GM06990 (cell line): ENCODE measurements around the gene CRADD.

Source experiments
- DNase-seq: peaks from one replicate; pipeline ENCODE4 v3.0.0-alpha.2; 2011; ENCODE audit not compliant: insufficient read length; ENCODE audit errors: extremely low read depth
- H3K27me3 ChIP-seq: replicated peaks from 2 replicates; pipeline ENCODE4 v1.6.0; 2011; ENCODE audit warnings: low read length; ENCODE audit not compliant: control insufficient read depth, insufficient read depth
- H3K36me3 ChIP-seq: 2 replicates; pipeline ENCODE4 v1.5.1; 2011; ENCODE audit warnings: low read length; ENCODE audit not compliant: control insufficient read depth, insufficient read depth
- H3K4me3 ChIP-seq: replicated peaks from 2 replicates; pipeline ENCODE4 v1.5.1; 2011; ENCODE audit warnings: low read depth, mild to moderate bottlenecking, control low read depth, low read length
- TF ChIP-seq, protein P1 (sequence below): IDR thresholded peaks from 2 replicates; pipeline ENCODE4 v1.5.1; 2011; ENCODE audit warnings: low read length, control low read depth, mild to moderate bottlenecking, inconsistent platforms; ENCODE audit not compliant: insufficient read depth, poor library complexity, severe bottlenecking

CRADD gene

DNA sequence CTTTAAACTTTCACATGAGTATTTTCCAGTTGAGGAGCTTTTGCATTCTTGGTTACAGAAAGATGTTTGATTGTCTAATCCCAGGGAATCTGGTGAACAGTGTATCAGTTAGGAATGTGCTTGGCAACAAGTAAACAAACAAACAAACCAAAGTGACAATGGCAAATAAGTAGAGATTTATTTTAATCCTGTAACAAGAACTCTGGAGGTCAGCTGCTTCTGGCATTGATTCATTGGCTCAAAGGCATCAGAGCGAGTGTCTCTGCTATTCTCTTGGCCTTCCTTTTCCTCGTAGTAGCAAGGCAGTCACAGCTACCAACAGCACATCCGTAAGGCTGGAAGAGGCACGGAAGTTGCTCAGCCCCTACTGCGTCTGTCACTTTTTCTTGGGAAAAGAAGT, 37.2 kb downstream of the CRADD start:
- Histone ChIP-seq H3K4me3 (no peak overlapping the region), H3K27me3 (no peaks in the 10 kb centered on the region), H3K36me3 (no peaks in the 10 kb centered on the region)
- DNase-seq = no peak
- TF ChIP-seq, protein P1, sequence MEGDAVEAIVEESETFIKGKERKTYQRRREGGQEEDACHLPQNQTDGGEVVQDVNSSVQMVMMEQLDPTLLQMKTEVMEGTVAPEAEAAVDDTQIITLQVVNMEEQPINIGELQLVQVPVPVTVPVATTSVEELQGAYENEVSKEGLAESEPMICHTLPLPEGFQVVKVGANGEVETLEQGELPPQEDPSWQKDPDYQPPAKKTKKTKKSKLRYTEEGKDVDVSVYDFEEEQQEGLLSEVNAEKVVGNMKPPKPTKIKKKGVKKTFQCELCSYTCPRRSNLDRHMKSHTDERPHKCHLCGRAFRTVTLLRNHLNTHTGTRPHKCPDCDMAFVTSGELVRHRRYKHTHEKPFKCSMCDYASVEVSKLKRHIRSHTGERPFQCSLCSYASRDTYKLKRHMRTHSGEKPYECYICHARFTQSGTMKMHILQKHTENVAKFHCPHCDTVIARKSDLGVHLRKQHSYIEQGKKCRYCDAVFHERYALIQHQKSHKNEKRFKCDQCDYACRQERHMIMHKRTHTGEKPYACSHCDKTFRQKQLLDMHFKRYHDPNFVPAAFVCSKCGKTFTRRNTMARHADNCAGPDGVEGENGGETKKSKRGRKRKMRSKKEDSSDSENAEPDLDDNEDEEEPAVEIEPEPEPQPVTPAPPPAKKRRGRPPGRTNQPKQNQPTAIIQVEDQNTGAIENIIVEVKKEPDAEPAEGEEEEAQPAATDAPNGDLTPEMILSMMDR = no peak

DNA sequence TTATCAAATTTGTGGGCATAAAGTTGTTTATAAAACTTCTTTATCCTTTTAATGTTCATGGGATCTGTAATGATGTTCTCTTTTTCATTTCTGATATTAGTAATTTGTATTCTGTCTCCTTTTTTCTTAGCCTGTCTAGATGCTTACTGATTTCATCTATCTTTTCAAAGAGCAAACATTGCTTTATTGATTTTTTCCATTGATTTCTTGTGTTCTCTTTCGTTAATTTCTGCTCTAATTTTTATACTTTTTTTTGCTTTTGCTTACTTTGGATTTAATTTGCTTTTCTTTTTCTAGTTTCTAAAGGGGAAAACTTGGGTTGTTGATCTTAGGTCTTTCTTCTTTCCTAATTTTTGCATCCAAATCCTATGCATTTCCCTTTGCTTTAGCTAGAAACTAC, 42.5 kb downstream of the CRADD start:
- TF ChIP-seq, protein P1 = no peak
- DNase-seq = no peak
- Histone ChIP-seq H3K27me3 (no peaks in the 10 kb centered on the region), H3K4me3 (no peak overlapping the region), H3K36me3 (no peaks in the 10 kb centered on the region)

DNA sequence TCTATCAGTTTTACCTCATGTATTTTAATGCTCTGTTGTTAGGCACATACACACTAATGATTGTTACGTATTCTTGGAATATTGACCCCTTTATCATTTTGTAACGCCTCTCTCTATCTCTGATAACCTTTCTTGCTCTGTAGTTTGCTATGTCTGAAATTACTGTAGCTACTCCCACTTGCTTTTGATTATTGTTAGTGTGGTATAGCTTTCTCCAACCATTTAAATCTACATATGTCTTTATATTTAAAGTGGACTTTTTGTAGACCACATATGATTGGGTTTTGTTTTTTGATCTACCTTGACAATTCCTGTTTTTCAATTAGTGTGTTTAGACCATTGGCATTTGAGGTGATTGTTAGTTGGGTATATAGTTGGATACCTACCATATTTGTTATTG, 43.4 kb downstream of the CRADD start:
- Histone ChIP-seq H3K36me3 (no peaks in the 10 kb centered on the region), H3K27me3 (no peaks in the 10 kb centered on the region), H3K4me3 (no peak overlapping the region)
- TF ChIP-seq, protein P1 = no peak
- DNase-seq = no peak

DNA sequence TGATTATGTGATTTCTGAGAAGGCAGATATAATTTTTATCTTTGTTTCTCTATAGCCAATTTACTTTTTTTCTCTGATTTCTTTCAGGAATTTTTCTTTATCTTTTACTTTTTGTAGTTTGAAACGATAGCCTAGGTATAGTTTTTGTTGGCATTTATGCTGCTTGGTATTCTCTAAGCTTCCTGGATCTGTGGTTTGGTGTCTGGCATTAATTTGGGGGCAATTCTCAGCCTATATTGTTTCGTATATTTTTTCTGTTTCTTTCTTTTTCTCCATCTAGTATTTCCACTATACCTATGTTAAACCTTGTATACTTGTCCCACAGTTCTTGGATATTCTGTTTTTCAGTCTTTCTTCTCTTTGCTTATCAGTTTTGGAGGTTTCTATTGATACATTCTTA, 45.0 kb downstream of the CRADD start:
- TF ChIP-seq, protein P1 = no peak
- no peaks in the 10 kb centered on the region for H3K36me3 ChIP-seq
- H3K27me3 ChIP-seq = no peaks in the 10 kb centered on the region
- DNase-seq = no peak
- H3K4me3 ChIP-seq = no peak overlapping the region

DNA sequence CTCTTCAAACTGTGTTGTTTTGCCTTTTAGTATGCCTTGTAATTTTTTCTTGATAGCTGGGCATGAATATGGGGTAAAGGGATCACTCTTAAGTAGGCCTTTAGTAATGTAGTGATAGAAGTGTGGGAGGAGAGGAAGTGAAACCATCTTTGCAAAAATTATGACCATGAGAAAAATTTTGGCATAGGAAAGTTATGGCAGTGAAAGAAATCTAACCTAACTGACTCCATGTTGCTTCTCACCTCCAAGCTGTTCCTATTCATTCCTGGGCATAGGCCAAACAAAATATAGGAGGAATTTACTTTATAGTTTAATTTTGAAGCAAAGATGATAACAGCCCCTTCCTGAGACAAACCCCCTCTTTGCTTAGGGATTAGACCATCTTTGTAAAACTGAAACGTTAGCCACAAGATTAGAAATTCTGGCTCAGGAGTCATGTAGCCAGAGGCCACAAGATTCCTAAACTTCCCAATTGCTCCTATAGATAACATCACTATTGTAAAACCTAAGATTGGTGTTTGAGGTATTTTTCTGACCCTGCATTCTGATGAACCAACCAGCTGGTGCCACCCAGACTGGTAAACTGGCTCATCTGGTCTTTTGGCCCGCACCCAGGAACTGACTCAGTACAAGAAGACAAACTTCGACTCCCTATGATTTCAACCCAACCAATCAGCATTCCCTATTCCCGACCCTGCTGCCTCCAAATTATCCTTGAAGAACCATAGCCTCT, 45.8 kb downstream of the CRADD start:
- no peaks in the 10 kb centered on the region; the same call in 1 of the 2 replicates for H3K27me3 ChIP-seq
- TF ChIP-seq, protein P1 = no peak
- no peak for DNase-seq
- H3K4me3 ChIP-seq = no peak overlapping the region
- no peaks in the 10 kb centered on the region for H3K36me3 ChIP-seq

DNA sequence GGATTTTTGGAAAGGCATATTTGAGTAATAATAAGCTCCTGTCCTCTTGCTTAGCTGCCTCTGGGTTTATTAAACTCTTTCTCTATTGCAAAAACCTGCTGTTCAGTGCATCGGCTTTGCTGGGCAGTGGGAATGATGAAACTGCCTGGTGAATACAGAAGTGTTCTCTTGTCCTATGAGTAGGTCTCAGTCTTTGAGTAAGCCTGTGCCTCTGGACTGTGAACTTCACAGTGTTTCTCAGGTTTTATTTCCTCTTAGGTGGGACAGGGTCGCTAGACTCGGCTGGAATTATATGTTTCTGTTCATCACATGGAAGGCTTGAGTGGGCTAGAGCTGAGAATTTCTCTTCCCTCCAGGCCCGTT, 46.4 kb downstream of the CRADD start:
- TF ChIP-seq, protein P1 = no peak
- no peak for DNase-seq
- H3K4me3 ChIP-seq = no peak overlapping the region
- no peaks in the 10 kb centered on the region; the same call in 1 of the 2 replicates for H3K27me3 ChIP-seq
- H3K36me3 ChIP-seq = no peaks in the 10 kb centered on the region
